ENCODE results near the gene CRACR2A. TPM values are rescaled to one million over a fixed set of nuclear protein-coding genes. Genes with fewer than 3 reads are reported as not detected.
A peak's percentile ranks its signal among the peaks of the same experiment; 100 is the strongest.

Gene CRACR2A
- total and polyA plus RNA-seq, 2 of the 8 experiments (the other 6 are each of a cell fraction or from before 2014, with no cell fraction given): 0.85 to 3.2 TPM

- TF ChIP-seq, protein P1, sequence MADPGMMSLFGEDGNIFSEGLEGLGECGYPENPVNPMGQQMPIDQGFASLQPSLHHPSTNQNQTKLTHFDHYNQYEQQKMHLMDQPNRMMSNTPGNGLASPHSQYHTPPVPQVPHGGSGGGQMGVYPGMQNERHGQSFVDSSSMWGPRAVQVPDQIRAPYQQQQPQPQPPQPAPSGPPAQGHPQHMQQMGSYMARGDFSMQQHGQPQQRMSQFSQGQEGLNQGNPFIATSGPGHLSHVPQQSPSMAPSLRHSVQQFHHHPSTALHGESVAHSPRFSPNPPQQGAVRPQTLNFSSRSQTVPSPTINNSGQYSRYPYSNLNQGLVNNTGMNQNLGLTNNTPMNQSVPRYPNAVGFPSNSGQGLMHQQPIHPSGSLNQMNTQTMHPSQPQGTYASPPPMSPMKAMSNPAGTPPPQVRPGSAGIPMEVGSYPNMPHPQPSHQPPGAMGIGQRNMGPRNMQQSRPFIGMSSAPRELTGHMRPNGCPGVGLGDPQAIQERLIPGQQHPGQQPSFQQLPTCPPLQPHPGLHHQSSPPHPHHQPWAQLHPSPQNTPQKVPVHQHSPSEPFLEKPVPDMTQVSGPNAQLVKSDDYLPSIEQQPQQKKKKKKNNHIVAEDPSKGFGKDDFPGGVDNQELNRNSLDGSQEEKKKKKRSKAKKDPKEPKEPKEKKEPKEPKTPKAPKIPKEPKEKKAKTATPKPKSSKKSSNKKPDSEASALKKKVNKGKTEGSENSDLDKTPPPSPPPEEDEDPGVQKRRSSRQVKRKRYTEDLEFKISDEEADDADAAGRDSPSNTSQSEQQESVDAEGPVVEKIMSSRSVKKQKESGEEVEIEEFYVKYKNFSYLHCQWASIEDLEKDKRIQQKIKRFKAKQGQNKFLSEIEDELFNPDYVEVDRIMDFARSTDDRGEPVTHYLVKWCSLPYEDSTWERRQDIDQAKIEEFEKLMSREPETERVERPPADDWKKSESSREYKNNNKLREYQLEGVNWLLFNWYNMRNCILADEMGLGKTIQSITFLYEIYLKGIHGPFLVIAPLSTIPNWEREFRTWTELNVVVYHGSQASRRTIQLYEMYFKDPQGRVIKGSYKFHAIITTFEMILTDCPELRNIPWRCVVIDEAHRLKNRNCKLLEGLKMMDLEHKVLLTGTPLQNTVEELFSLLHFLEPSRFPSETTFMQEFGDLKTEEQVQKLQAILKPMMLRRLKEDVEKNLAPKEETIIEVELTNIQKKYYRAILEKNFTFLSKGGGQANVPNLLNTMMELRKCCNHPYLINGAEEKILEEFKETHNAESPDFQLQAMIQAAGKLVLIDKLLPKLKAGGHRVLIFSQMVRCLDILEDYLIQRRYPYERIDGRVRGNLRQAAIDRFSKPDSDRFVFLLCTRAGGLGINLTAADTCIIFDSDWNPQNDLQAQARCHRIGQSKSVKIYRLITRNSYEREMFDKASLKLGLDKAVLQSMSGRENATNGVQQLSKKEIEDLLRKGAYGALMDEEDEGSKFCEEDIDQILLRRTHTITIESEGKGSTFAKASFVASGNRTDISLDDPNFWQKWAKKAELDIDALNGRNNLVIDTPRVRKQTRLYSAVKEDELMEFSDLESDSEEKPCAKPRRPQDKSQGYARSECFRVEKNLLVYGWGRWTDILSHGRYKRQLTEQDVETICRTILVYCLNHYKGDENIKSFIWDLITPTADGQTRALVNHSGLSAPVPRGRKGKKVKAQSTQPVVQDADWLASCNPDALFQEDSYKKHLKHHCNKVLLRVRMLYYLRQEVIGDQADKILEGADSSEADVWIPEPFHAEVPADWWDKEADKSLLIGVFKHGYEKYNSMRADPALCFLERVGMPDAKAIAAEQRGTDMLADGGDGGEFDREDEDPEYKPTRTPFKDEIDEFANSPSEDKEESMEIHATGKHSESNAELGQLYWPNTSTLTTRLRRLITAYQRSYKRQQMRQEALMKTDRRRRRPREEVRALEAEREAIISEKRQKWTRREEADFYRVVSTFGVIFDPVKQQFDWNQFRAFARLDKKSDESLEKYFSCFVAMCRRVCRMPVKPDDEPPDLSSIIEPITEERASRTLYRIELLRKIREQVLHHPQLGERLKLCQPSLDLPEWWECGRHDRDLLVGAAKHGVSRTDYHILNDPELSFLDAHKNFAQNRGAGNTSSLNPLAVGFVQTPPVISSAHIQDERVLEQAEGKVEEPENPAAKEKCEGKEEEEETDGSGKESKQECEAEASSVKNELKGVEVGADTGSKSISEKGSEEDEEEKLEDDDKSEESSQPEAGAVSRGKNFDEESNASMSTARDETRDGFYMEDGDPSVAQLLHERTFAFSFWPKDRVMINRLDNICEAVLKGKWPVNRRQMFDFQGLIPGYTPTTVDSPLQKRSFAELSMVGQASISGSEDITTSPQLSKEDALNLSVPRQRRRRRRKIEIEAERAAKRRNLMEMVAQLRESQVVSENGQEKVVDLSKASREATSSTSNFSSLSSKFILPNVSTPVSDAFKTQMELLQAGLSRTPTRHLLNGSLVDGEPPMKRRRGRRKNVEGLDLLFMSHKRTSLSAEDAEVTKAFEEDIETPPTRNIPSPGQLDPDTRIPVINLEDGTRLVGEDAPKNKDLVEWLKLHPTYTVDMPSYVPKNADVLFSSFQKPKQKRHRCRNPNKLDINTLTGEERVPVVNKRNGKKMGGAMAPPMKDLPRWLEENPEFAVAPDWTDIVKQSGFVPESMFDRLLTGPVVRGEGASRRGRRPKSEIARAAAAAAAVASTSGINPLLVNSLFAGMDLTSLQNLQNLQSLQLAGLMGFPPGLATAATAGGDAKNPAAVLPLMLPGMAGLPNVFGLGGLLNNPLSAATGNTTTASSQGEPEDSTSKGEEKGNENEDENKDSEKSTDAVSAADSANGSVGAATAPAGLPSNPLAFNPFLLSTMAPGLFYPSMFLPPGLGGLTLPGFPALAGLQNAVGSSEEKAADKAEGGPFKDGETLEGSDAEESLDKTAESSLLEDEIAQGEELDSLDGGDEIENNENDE (IDR thresholded peaks at IDR 0.05; ENCODE audit: insufficient replicate concordance, low read length): no peak
- TF ChIP-seq HDAC2 (IDR thresholded peaks at IDR 0.05; ENCODE audit: borderline replicate concordance in 1 of 2, low read depth in 2 of 2, low read length in 2 of 2) (peak in 1 of 2 experiments; percentile 92; a peak in 1 of 4 replicates), KDM1A (IDR thresholded peaks at IDR 0.05; ENCODE audit: borderline replicate concordance, low read length) (peak; percentile 92), RNF2 (IDR thresholded peaks at IDR 0.05; ENCODE audit: borderline replicate concordance, low read depth, low read length, missing control alignments, poor library complexity, severe bottlenecking) (no peak)
These were observed 17.5 kb downstream of the CRACR2A start (continued) for GRCh38 chr12:3735432-3735831.
